HepG2 (cell line): ENCODE measurements around the gene ATRN. TPM values are rescaled to one million over a fixed set of nuclear protein-coding genes. Genes with fewer than 3 reads are reported as not detected.

Experiments
- BRCA1 ChIP-seq: sonication (generic); formaldehyde crosslinking; IDR thresholded peaks from 2 replicates; pipeline ENCODE4 v1.4.0; 2020; ENCODE audit warnings: missing genetic modification reagents
- JARID2 ChIP-seq: sonication (generic); formaldehyde crosslinking; IDR thresholded peaks from 2 replicates; pipeline ENCODE4 v1.8.1; 2023; ENCODE audit warnings: missing genetic modification reagents, inconsistent platforms; ENCODE audit not compliant: insufficient replicate concordance
- MTA3 ChIP-seq: sonication (generic); formaldehyde crosslinking; IDR thresholded peaks from 2 replicates; pipeline ENCODE4 v1.4.0; 2020; ENCODE audit warnings: missing genetic modification reagents
- ZBTB40 ChIP-seq, 2 experiments: fragments of 450-650 bp in 1 of 2; sonication (generic) in 1 of 2; formaldehyde crosslinking in 1 of 2; IDR thresholded peaks; 2 replicates each; pipeline versions ENCODE4 v1.6.1 to v1.8.0; 2016 to 2022; ENCODE audit warnings: antibody characterized with exemption in 1 of 2, mild to moderate bottlenecking in 1 of 2, missing genetic modification reagents in 1 of 2
- ZNF660 ChIP-seq: sonication (generic); formaldehyde crosslinking; IDR thresholded peaks from 2 replicates; pipeline ENCODE4 v1.5.1; 2020; ENCODE audit warnings: mild to moderate bottlenecking, low read depth, missing genetic modification reagents, borderline replicate concordance
- polyA plus RNA-seq, 8 experiments: library from polyadenylated mRNA; depleted of rRNA in 3 of 8; stranded (reverse) in 7 of 8; unstranded in 1 of 8; fragments of >200 nt; fragmentation: Illumina TruSeq in 4 of 8; extraction: Trizol in 4 of 8; gene quantifications; 2 replicates each; pipeline versions ENCODE4 v1.2.1 to v1.2.3, GENCODE V29; 2011 to 2016; ENCODE audit warnings: low read depth in 4 of 8, missing spikeins in 1 of 8, mixed read lengths in 1 of 8; ENCODE audit not compliant: insufficient read depth in 1 of 8
- total RNA-seq, 5 experiments: library from RNA; depleted of rRNA; stranded (reverse); fragments of >200 nt; fragmentation: Illumina TruSeq; extraction: Trizol; gene quantifications; 2 replicates each; pipeline ENCODE4 v1.2.3, GENCODE V29; 2016; ENCODE audit warnings: low read depth in 1 of 5

Gene ATRN
- total and polyA plus RNA-seq, 2 of the 13 experiments (the other 11 are each of a cell fraction or from before 2014, with no cell fraction given): 44.2 to 81.1 TPM

- TF ChIP-seq ZBTB40 (IDR thresholded peaks at IDR 0.05) (no peak), ZBTB40 (CRISPR knock-in tag; IDR thresholded peaks at IDR 0.05) (no peak), MTA3 (CRISPR knock-in tag) (no peak), JARID2 (CRISPR knock-in tag) (no peak), BRCA1 (no peak), ZNF660 (CRISPR knock-in tag) (no peak)
Observed at GRCh38 chr20:3479759-3480615, 9.2 kb downstream of the ATRN start (continued).
